Gastrocnemius medialis (tissue), 4 donors: ENCODE data around the gene CCDC171.

Source experiments
- POLR2A ChIP-seq, 2 donors: fragments of 450-650 bp; IDR thresholded peaks; one replicate each; pipeline ENCODE4 v1.6.1; 2017; ENCODE audit warnings: antibody characterized with exemption in 2 of 2, mild to moderate bottlenecking in 2 of 2, moderate library complexity in 2 of 2
- TF ChIP-seq, protein P1 (sequence below), 5 experiments: fragments of 450-650 bp in 3 of 5; fragments of 200-600 bp in 2 of 5; sonication (generic) in 2 of 5; IDR thresholded peaks in 4 of 5; conservative IDR thresholded peaks in 1 of 5; 1 replicate in 4 of 5; 2 replicates in 1 of 5; pipeline ENCODE4 v1.5.1; 2016 to 2019; ENCODE audit warnings: antibody characterized with exemption in 5 of 5, mild to moderate bottlenecking in 3 of 5, moderate library complexity in 3 of 5

DNA sequence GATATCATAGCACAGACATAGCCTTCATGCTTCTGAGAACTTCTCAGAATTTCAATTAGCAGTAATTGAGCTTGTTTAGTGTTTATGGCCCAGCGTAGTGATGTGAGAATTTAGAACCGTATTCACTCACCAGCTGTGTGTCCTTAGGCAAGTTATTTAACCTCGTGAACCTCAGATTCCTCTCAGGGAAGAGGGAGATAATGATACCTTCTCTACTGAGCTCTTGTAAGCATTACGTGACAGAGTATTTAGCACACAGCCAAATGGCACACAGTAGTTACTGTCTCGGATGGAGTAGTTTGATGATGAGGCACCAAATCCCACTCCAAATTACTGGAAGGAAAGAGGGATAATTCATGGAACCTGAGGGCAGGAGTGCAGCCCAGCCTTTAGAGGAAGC, 429.3 kb downstream of the CCDC171 start:
- no peak for TF ChIP-seq POLR2A (IDR thresholded peaks at IDR 0.05)
- TF ChIP-seq, protein P1, sequence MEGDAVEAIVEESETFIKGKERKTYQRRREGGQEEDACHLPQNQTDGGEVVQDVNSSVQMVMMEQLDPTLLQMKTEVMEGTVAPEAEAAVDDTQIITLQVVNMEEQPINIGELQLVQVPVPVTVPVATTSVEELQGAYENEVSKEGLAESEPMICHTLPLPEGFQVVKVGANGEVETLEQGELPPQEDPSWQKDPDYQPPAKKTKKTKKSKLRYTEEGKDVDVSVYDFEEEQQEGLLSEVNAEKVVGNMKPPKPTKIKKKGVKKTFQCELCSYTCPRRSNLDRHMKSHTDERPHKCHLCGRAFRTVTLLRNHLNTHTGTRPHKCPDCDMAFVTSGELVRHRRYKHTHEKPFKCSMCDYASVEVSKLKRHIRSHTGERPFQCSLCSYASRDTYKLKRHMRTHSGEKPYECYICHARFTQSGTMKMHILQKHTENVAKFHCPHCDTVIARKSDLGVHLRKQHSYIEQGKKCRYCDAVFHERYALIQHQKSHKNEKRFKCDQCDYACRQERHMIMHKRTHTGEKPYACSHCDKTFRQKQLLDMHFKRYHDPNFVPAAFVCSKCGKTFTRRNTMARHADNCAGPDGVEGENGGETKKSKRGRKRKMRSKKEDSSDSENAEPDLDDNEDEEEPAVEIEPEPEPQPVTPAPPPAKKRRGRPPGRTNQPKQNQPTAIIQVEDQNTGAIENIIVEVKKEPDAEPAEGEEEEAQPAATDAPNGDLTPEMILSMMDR (IDR thresholded peaks at IDR 0.05 in 4 of 5, conservative IDR thresholded peaks at IDR 0.05 in 1 of 5) = no peak
